ENCODE measurements around the gene ADCY4. TPM values are rescaled to one million over a fixed set of nuclear protein-coding genes. Genes with fewer than 3 reads are reported as not detected.

Gene ADCY4
- total RNA-seq, 1 donor from 2014 or later: 8.0 TPM

- no peak for DNase-seq (ENCODE audit: low read depth)
- H3K4me3 ChIP-seq (ENCODE audit: low read depth, low read length): no peak overlapping the region
- no peak for TF ChIP-seq CTCF (conservative IDR thresholded peaks at IDR 0.05; ENCODE audit: low read depth, low read length)
Observed at GRCh38 chr14:24289649-24290280, 45.1 kb downstream of the ADCY4 start.

GRCh38 chr14:24286996-24287395 is 47.9 kb downstream of the ADCY4 start:
- TF ChIP-seq CTCF (conservative IDR thresholded peaks at IDR 0.05; ENCODE audit: low read depth, low read length): no peak
- DNase-seq (ENCODE audit: low read depth): no peak
- no peak overlapping the region for H3K4me3 ChIP-seq (ENCODE audit: low read depth, low read length)

- DNase-seq (ENCODE audit: low read depth): no peak
- no peak for TF ChIP-seq CTCF (conservative IDR thresholded peaks at IDR 0.05; ENCODE audit: low read depth, low read length)
- no peak overlapping the region for H3K4me3 ChIP-seq (ENCODE audit: low read depth, low read length)
Observed at GRCh38 chr14:24285351-24285750, 49.5 kb downstream of the ADCY4 start.

GRCh38 chr14:24284501-24285035 is 50.3 kb downstream of the ADCY4 start:
- no peak for DNase-seq (ENCODE audit: low read depth)

GRCh38 chr14:24283796-24284460 is 50.9 kb downstream of the ADCY4 start:
- DNase-seq (ENCODE audit: low read depth): no peak
- no peak overlapping the region for H3K4me3 ChIP-seq (ENCODE audit: low read depth, low read length)
- no peak for TF ChIP-seq CTCF (conservative IDR thresholded peaks at IDR 0.05; ENCODE audit: low read depth, low read length)

More at GRCh38 chr14:24284501-24285035, 50.3 kb downstream of the ADCY4 start:
- TF ChIP-seq CTCF (conservative IDR thresholded peaks at IDR 0.05; ENCODE audit: low read depth, low read length): no peak
- no peak overlapping the region for H3K4me3 ChIP-seq (ENCODE audit: low read depth, low read length)

- no peak for DNase-seq (ENCODE audit: low read depth)
- TF ChIP-seq CTCF (conservative IDR thresholded peaks at IDR 0.05; ENCODE audit: low read depth, low read length): no peak
- no peak overlapping the region for H3K4me3 ChIP-seq (ENCODE audit: low read depth, low read length)
Observed at GRCh38 chr14:24282736-24283135, 52.1 kb downstream of the ADCY4 start.

Measured in epithelial cell of proximal tubule (primary cell).